CD8-positive, alpha-beta memory T cell (primary cell): ENCODE results near the gene THBS2. TPM values are rescaled to one million over a fixed set of nuclear protein-coding genes. Genes with fewer than 3 reads are reported as not detected.

Experiments used
- CTCF ChIA-PET: fragments of 350-600 bp; sonication (Branson Sonifier 250); formaldehyde crosslinking; loops from one replicate; lab custom pipeline; 2021; ENCODE audit warnings: antibody characterized with exemption; lab: Charles Lee
- POLR2A ChIA-PET: fragments of 350-600 bp; sonication (Branson Sonifier 250); formaldehyde crosslinking; loops from one replicate; lab custom pipeline; 2021; ENCODE audit warnings: antibody characterized with exemption; lab: Charles Lee
- DNase-seq, 5 donors: peaks; one replicate each; pipeline versions ENCODE4 v3.0.0 to v3.0.0-alpha.2; 2020 to 2022; ENCODE audit warnings: mixed read lengths in 1 of 5
- H3K27ac ChIP-seq: one replicate; pipeline ENCODE4 v1.7.0; 2013; ENCODE audit warnings: low read depth, mild to moderate bottlenecking, low read length, moderate library complexity
- H3K27me3 ChIP-seq: 2 replicates; pipeline ENCODE4 v1.7.0; 2013; ENCODE audit warnings: low read length, mild to moderate bottlenecking; ENCODE audit not compliant: insufficient read depth, poor library complexity, severe bottlenecking
- H3K36me3 ChIP-seq: 2 replicates; pipeline ENCODE4 v1.7.0; 2013; ENCODE audit warnings: mild to moderate bottlenecking, low read length, moderate library complexity; ENCODE audit not compliant: insufficient read depth
- H3K4me1 ChIP-seq: 2 replicates; pipeline ENCODE4 v1.7.0; 2013; ENCODE audit warnings: mild to moderate bottlenecking, low read length, moderate library complexity; ENCODE audit not compliant: insufficient read depth
- H3K4me3 ChIP-seq: 2 replicates; pipeline ENCODE4 v1.7.0; 2013; ENCODE audit warnings: mild to moderate bottlenecking, low read length
- H3K9me3 ChIP-seq: 2 replicates; pipeline ENCODE4 v1.7.0; 2013; ENCODE audit warnings: mild to moderate bottlenecking, low read length
- H3K27ac Mint-ChIP-seq, 8 donors: one replicate each; pipeline ENCODE4 v1.8.0; 2020 to 2021; ENCODE audit warnings: mixed read lengths in 8 of 8, mild to moderate bottlenecking in 6 of 8, inconsistent platforms in 3 of 8, moderate library complexity in 3 of 8
- H3K27me3 Mint-ChIP-seq, 2 donors: one replicate each; pipeline ENCODE4 v1.8.0; 2020 to 2021; ENCODE audit warnings: mixed read lengths in 2 of 2, mild to moderate bottlenecking in 1 of 2, moderate library complexity in 1 of 2
- H3K36me3 Mint-ChIP-seq, 3 donors: one replicate each; pipeline ENCODE4 v1.8.0; 2020 to 2021; ENCODE audit warnings: mixed read lengths in 3 of 3, inconsistent platforms in 1 of 3, mild to moderate bottlenecking in 1 of 3
- H3K4me1 Mint-ChIP-seq, 3 donors: one replicate each; pipeline ENCODE4 v1.8.0; 2020 to 2021; ENCODE audit warnings: mixed read lengths in 3 of 3, inconsistent platforms in 1 of 3, mild to moderate bottlenecking in 1 of 3
- H3K4me3 Mint-ChIP-seq, 7 donors: one replicate each; pipeline ENCODE4 v1.8.0; 2020 to 2021; ENCODE audit warnings: mixed read lengths in 7 of 7, mild to moderate bottlenecking in 6 of 7, moderate library complexity in 4 of 7, inconsistent platforms in 2 of 7
- H3K9me3 Mint-ChIP-seq, 5 donors: one replicate each; pipeline ENCODE4 v1.8.0; 2020 to 2022; ENCODE audit warnings: mixed read lengths in 5 of 5, mild to moderate bottlenecking in 3 of 5, moderate library complexity in 2 of 5, inconsistent platforms in 1 of 5
- polyA plus RNA-seq: library from polyadenylated mRNA; unstranded; fragments of 300-500 nt; fragmentation: Illumina TruSeq; gene quantifications from one replicate; pipeline ENCODE4 v1.2.3, GENCODE V29; 2021
- total RNA-seq, 2 experiments: library from RNA; stranded (reverse); gene quantifications; one replicate each; pipeline ENCODE4 v1.2.3, GENCODE V29; 2021

Gene THBS2
- total and polyA plus RNA-seq, 3 experiments from 2014 or later, result 0.03 TPM; not detected in 2

- Mint-ChIP-seq H3K9me3 (no peaks in the 10 kb centered on the region), H3K4me3 (no peak overlapping the region), H3K36me3 (no peaks in the 10 kb centered on the region), H3K4me1 (no peaks in the 10 kb centered on the region), H3K27ac (no peak overlapping the region), H3K27me3 (peaks cover 6 to 12% of the 10 kb centered on the region in 2 donors)
- ChIA-PET CTCF (no interaction called here), POLR2A (no interaction called here)
- H3K4me3 ChIP-seq, result no peak overlapping the region
- no peaks in the 10 kb centered on the region for H3K4me1 ChIP-seq
- H3K27ac ChIP-seq, result no peak overlapping the region
- H3K9me3 ChIP-seq, result no peaks in the 10 kb centered on the region
- no peak for DNase-seq
- H3K27me3 ChIP-seq, result no peaks in the 10 kb centered on the region
- no peaks in the 10 kb centered on the region for H3K36me3 ChIP-seq
Observed at GRCh38 chr6:169243661-169244060, 10.0 kb downstream of the THBS2 start.

GRCh38 chr6:169243186-169243585, 10.5 kb downstream of the THBS2 start:
- Mint-ChIP-seq H3K27ac (no peak overlapping the region), H3K9me3 (no peaks in the 10 kb centered on the region), H3K27me3 (peaks cover 6 to 12% of the 10 kb centered on the region in 2 donors), H3K4me3 (no peak overlapping the region), H3K4me1 (no peaks in the 10 kb centered on the region), H3K36me3 (no peaks in the 10 kb centered on the region)
- Histone ChIP-seq H3K27ac (no peak overlapping the region), H3K4me3 (no peak overlapping the region), H3K4me1 (no peaks in the 10 kb centered on the region), H3K9me3 (no peaks in the 10 kb centered on the region), H3K36me3 (no peaks in the 10 kb centered on the region), H3K27me3 (no peaks in the 10 kb centered on the region)
- POLR2A ChIA-PET, result no interaction called here
- CTCF ChIA-PET, result no interaction called here
- DNase-seq, result no peak

- H3K4me1 Mint-ChIP-seq, result no peaks in the 10 kb centered on the region
- Histone ChIP-seq H3K4me3 (no peak overlapping the region), H3K4me1 (no peaks in the 10 kb centered on the region), H3K36me3 (no peaks in the 10 kb centered on the region), H3K9me3 (no peaks in the 10 kb centered on the region), H3K27ac (no peak overlapping the region), H3K27me3 (no peaks in the 10 kb centered on the region)
- peaks cover 0 to 2% (median 0%) of the 10 kb centered on the region in 5 donors for H3K9me3 Mint-ChIP-seq
- no peaks in the 10 kb centered on the region for H3K36me3 Mint-ChIP-seq
- ChIA-PET POLR2A (no interaction called here), CTCF (no interaction called here)
- no peak overlapping the region for H3K4me3 Mint-ChIP-seq
- H3K27me3 Mint-ChIP-seq, result peaks cover 4 to 12% of the 10 kb centered on the region in 2 donors
- no peak overlapping the region for H3K27ac Mint-ChIP-seq
- DNase-seq, result no peak
Observed at GRCh38 chr6:169241688-169242350, 11.8 kb downstream of the THBS2 start.

- CTCF ChIA-PET, result no interaction called here
- no peak overlapping the region for H3K4me3 ChIP-seq
- DNase-seq, result no peak
- no peaks in the 10 kb centered on the region for H3K9me3 ChIP-seq
- POLR2A ChIA-PET, result no interaction called here
- H3K4me1 ChIP-seq, result no peaks in the 10 kb centered on the region
- Mint-ChIP-seq H3K27ac (peak overlapping the region in 1 of 8 donors; percentile 70), H3K4me3 (no peak overlapping the region), H3K36me3 (no peaks in the 10 kb centered on the region), H3K4me1 (no peaks in the 10 kb centered on the region), H3K9me3 (peaks cover 0 to 2% (median 0%) of the 10 kb centered on the region in 5 donors), H3K27me3 (peaks cover 4 to 12% of the 10 kb centered on the region in 2 donors)
- H3K27ac ChIP-seq, result no peak overlapping the region
- H3K36me3 ChIP-seq, result no peaks in the 10 kb centered on the region
- no peaks in the 10 kb centered on the region for H3K27me3 ChIP-seq
Observed at GRCh38 chr6:169240591-169241390, 12.9 kb downstream of the THBS2 start.

GRCh38 chr6:169240125-169240524, 13.5 kb downstream of the THBS2 start:
- DNase-seq, result no peak
- H3K4me3 Mint-ChIP-seq, result no peak overlapping the region
- no peaks in the 10 kb centered on the region for H3K4me1 Mint-ChIP-seq
- POLR2A ChIA-PET, result no interaction called here
- Histone ChIP-seq H3K4me1 (no peaks in the 10 kb centered on the region), H3K36me3 (no peaks in the 10 kb centered on the region), H3K27me3 (no peaks in the 10 kb centered on the region), H3K4me3 (no peak overlapping the region), H3K9me3 (no peaks in the 10 kb centered on the region), H3K27ac (no peak overlapping the region)
- CTCF ChIA-PET, result no interaction called here
- peaks cover 0 to 5% (median 0%) of the 10 kb centered on the region in 5 donors for H3K9me3 Mint-ChIP-seq
- no peak overlapping the region for H3K27ac Mint-ChIP-seq
- H3K27me3 Mint-ChIP-seq, result peaks cover 2 to 12% of the 10 kb centered on the region in 2 donors
- H3K36me3 Mint-ChIP-seq, result no peaks in the 10 kb centered on the region

GRCh38 chr6:169239181-169239580, 14.5 kb downstream of the THBS2 start:
- Histone ChIP-seq H3K9me3 (no peaks in the 10 kb centered on the region), H3K36me3 (no peaks in the 10 kb centered on the region), H3K4me1 (no peaks in the 10 kb centered on the region), H3K4me3 (no peak overlapping the region), H3K27me3 (no peaks in the 10 kb centered on the region), H3K27ac (no peak overlapping the region)
- Mint-ChIP-seq H3K36me3 (no peaks in the 10 kb centered on the region), H3K4me3 (no peak overlapping the region), H3K9me3 (peaks cover 0 to 6% (median under 1%) of the 10 kb centered on the region in 5 donors), H3K27me3 (peaks cover 2 to 9% of the 10 kb centered on the region in 2 donors), H3K27ac (no peak overlapping the region), H3K4me1 (no peaks in the 10 kb centered on the region)
- DNase-seq, result no peak
- ChIA-PET POLR2A (no interaction called here), CTCF (no interaction called here)

GRCh38 chr6:169238766-169239165, 14.9 kb downstream of the THBS2 start:
- peaks cover 0 to 6% (median 2%) of the 10 kb centered on the region in 5 donors for H3K9me3 Mint-ChIP-seq
- H3K4me1 ChIP-seq, result no peaks in the 10 kb centered on the region
- no peaks in the 10 kb centered on the region for H3K9me3 ChIP-seq
- H3K4me3 ChIP-seq, result no peak overlapping the region
- DNase-seq, result no peak
- peaks cover 2 to 9% of the 10 kb centered on the region in 2 donors for H3K27me3 Mint-ChIP-seq
- CTCF ChIA-PET, result no interaction called here
- no peaks in the 10 kb centered on the region for H3K27me3 ChIP-seq
- H3K36me3 Mint-ChIP-seq, result no peaks in the 10 kb centered on the region
- peak overlapping the region in 1 of 8 donors; percentile 12 for H3K27ac Mint-ChIP-seq
- POLR2A ChIA-PET, result no interaction called here
- no peak overlapping the region for H3K27ac ChIP-seq
- H3K36me3 ChIP-seq, result no peaks in the 10 kb centered on the region
- H3K4me1 Mint-ChIP-seq, result no peaks in the 10 kb centered on the region
- no peak overlapping the region for H3K4me3 Mint-ChIP-seq

- H3K9me3 Mint-ChIP-seq, result peaks cover 0 to 6% (median 4%) of the 10 kb centered on the region in 5 donors
- no peaks in the 10 kb centered on the region for H3K4me1 Mint-ChIP-seq
- Histone ChIP-seq H3K27me3 (no peaks in the 10 kb centered on the region), H3K36me3 (no peaks in the 10 kb centered on the region), H3K9me3 (no peaks in the 10 kb centered on the region), H3K4me1 (no peaks in the 10 kb centered on the region), H3K4me3 (no peak overlapping the region), H3K27ac (no peak overlapping the region)
- H3K36me3 Mint-ChIP-seq, result no peaks in the 10 kb centered on the region
- ChIA-PET CTCF (no interaction called here), POLR2A (no interaction called here)
- DNase-seq, result no peak
- no peak overlapping the region for H3K27ac Mint-ChIP-seq
- H3K27me3 Mint-ChIP-seq, result peaks cover 2 to 9% of the 10 kb centered on the region in 2 donors
- no peak overlapping the region for H3K4me3 Mint-ChIP-seq
Observed at GRCh38 chr6:169237496-169238134, 16.0 kb downstream of the THBS2 start.
